ENCODE results near the gene BFAR. TPM values are rescaled to one million over a fixed set of nuclear protein-coding genes. Genes with fewer than 3 reads are reported as not detected.

Gene BFAR
- total and polyA plus RNA-seq, 9 of the 15 experiments (the other 6 are each of a cell fraction or from before 2014, with no cell fraction given): 45.0 to 82.6 (median 60.4) TPM

GRCh38 chr16:14677627-14678026 is 44.9 kb downstream of the BFAR start:
- H3K9me3 ChIP-seq (replicated peaks; ENCODE audit: control insufficient read depth, insufficient read depth, low read depth, low read length): no peaks in the 10 kb centered on the region
- no peaks in the 10 kb centered on the region; a peak in 1 of 5 replicates for H3K4me1 ChIP-seq (replicated peaks in 1 of 2; ENCODE audit: control insufficient read depth in 2 of 2, insufficient read depth in 2 of 2, low read length in 2 of 2)
- WGBS (ENCODE audit: insufficient coverage, low coverage, missing lambda C conversion rate): 17% methylated on average over 5 of the region's 5 CpGs
- TF ChIP-seq, protein P1, sequence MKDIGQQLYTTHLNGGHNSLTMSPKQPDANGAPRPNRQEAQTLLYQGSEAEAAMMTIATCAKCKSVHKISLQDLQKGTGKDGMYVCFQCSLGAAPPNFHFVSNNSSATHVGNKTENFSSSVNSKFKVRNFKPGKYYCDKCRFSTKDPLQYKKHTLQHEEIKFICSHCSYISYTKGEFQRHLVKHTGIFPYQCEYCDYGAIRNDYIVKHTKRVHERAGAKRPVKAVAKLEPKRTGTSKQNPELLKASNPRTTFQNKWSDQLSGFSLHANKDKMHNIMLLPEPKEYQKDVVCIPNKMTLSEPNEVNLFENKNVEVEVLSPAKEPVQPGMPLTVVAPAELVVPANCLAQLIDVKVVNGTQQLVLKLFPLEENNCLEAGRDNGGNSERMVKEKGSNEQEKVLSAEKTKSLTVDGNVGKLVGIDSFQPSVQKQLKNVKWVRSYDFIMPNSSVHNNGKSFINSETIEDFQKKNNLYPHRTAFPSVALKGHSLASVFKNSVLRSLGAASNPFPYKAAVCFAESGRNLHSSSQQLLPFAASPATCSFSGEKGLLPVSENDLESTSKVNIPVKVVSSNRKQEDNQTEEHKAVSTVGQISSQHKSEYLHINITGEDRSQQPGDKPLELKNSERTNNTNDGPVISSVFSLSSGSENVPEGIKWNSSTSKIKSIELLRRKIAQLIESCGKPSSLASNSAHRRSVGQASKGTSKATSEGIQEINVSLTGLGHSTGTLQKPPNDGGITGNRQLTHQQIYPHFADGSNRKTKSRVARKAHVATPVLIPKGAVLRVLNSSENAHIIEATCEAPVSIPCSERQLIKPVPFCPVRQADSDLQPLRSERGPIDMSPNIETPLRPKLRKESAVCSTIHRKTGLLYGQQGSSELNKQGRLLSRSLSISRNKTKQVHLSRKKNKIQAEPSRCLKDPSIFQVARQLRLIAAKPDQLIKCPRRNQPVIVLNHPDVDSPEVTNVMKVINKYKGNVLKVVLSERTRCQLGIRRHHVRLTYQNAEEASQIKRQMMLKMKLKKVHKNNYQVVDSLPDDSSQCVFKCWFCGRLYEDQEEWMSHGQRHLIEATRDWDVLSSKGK (CRISPR knock-in tag; IDR thresholded peaks at IDR 0.05): no peak
- TF ChIP-seq CHD1 (IDR thresholded peaks at IDR 0.05; ENCODE audit: low read length) (no peak), CTBP1 (IDR thresholded peaks at IDR 0.05; ENCODE audit: borderline replicate concordance) (0 out of 2 replicates have a peak, but pooled peaks have one; percentile 28), HDAC1 (IDR thresholded peaks at IDR 0.05) (peak in 1 of 2 experiments; percentile 47; a peak in 1 of 4 replicates), PKNOX1 (IDR thresholded peaks at IDR 0.05) (0 out of 2 replicates have a peak, but pooled peaks have one; percentile 10), FOXM1 (IDR thresholded peaks at IDR 0.05; ENCODE audit: low read depth) (no peak), FOXM1 (CRISPR knock-in tag; IDR thresholded peaks at IDR 0.05; ENCODE audit: low read depth) (no peak), KDM1A (IDR thresholded peaks at IDR 0.05) (peak; percentile 32 to 44; a peak in 2 of 4 replicates), SFPQ (IDR thresholded peaks at IDR 0.05; ENCODE audit: low read depth, low read length) (no peak), EHMT2 (IDR thresholded peaks at IDR 0.05) (peak; percentile 56; the same call in 1 of the 2 replicates)
- H4K20me1 ChIP-seq (replicated peaks; ENCODE audit: control insufficient read depth, insufficient read depth, low read length): no peaks in the 10 kb centered on the region
- FAIRE-seq: no peak
- no peak overlapping the region for H3K9ac ChIP-seq (ENCODE audit: insufficient read depth in 1 of 2, low read depth in 2 of 2, low read length in 2 of 2)
- no peak overlapping the region for H3K27ac ChIP-seq (ENCODE audit: extremely low read depth, low read depth, low read length)
- intact Hi-C loops (cut with micrococcal nuclease) (no loop called here), in situ Hi-C loops (cut with MboI) (no loop called here)
- H3K4me3 ChIP-seq: no peak overlapping the region
- H3K27me3 ChIP-seq (ENCODE audit: control insufficient read depth in 2 of 2, insufficient read depth in 2 of 2, low read length in 2 of 2): peaks cover 2 to 24% of the 10 kb centered on the region in 2 experiments; a peak in 3 of 5 replicates
- no peaks in the 10 kb centered on the region for H3K9me1 ChIP-seq (ENCODE audit: control insufficient read depth, insufficient read depth, low read length)
- ChIA-PET CTCF (ENCODE audit: low intra/inter-chr PET ratio) (no interaction called here), POLR2A (no interaction called here)
- H3K79me2 ChIP-seq (ENCODE audit: control insufficient read depth, insufficient read depth, low read length): no peaks in the 10 kb centered on the region
- BruUV-seq (replicated peaks): no TSS peak
- ATAC-seq: no peak
- H2AFZ ChIP-seq (ENCODE audit: low read depth, low read length): no peak overlapping the region
- H3K4me2 ChIP-seq (ENCODE audit: insufficient read depth, low read length): no peak overlapping the region
- H3K36me3 ChIP-seq (ENCODE audit: control insufficient read depth, insufficient read depth, low read length): no peaks in the 10 kb centered on the region
- DNase-seq (ENCODE audit: extremely low read depth in 1 of 4, low spot score in 3 of 4): no peak

Measured in K562 (cell line).